A673 (cell line): ENCODE measurements around the gene MECR.

Experiments used
- CTCF ChIP-seq: fragments of 300-800, 200-600 bp; sonication (generic); conservative IDR thresholded peaks from 2 replicates; pipeline ENCODE4 v1.5.1; 2017; ENCODE audit warnings: low read depth, mild to moderate bottlenecking, antibody characterized with exemption, low read length, moderate library complexity, mixed read lengths
- EZH2 ChIP-seq: fragments of 200-600 bp; sonication (generic); IDR thresholded peaks from 2 replicates; pipeline ENCODE4 v1.6.1; 2017; ENCODE audit warnings: borderline replicate concordance, low read depth, mild to moderate bottlenecking, mixed read lengths, antibody characterized with exemption, low read length; ENCODE audit not compliant: poor library complexity, severe bottlenecking

- TF ChIP-seq CTCF (no peak), EZH2 (no peak)
Observed at GRCh38 chr1:29200906-29201594, 29.7 kb downstream of the MECR start.
